Thymus (tissue), 11 donors: Measurements from ENCODE around the gene RPGR. TPM values are rescaled to one million over a fixed set of nuclear protein-coding genes. Genes with fewer than 3 reads are reported as not detected.

ENCODE experiments used
- DNase-seq, 9 donors: peaks; one replicate each; pipeline ENCODE4 v3.0.0-alpha.2; 2013; ENCODE audit warnings: low spot score in 9 of 9, low read depth in 6 of 9, missing footprints in 1 of 9
- H3K27ac ChIP-seq, 2 donors: one replicate each; pipeline ENCODE4 v1.5.1; 2013; ENCODE audit warnings: control low read depth in 1 of 2, low read depth in 1 of 2, low read length in 1 of 2, mild to moderate bottlenecking in 1 of 2, moderate library complexity in 1 of 2
- H3K27me3 ChIP-seq, 2 donors: one replicate each; pipeline ENCODE4 v1.5.1; 2013; ENCODE audit warnings: low read length in 1 of 2; ENCODE audit not compliant: control insufficient read depth in 2 of 2, insufficient read depth in 1 of 2
- H3K36me3 ChIP-seq, 2 donors: one replicate each; pipeline ENCODE4 v1.5.1; 2013; ENCODE audit warnings: low read length in 1 of 2, mild to moderate bottlenecking in 1 of 2, moderate library complexity in 1 of 2; ENCODE audit not compliant: control insufficient read depth in 2 of 2, insufficient read depth in 2 of 2
- H3K4me1 ChIP-seq, 2 donors: one replicate each; pipeline ENCODE4 v1.5.1; 2013; ENCODE audit warnings: low read length in 2 of 2; ENCODE audit not compliant: control insufficient read depth in 2 of 2, insufficient read depth in 2 of 2
- H3K4me3 ChIP-seq, 2 donors: one replicate each; pipeline ENCODE4 v1.5.1; 2013; ENCODE audit warnings: low read length in 2 of 2, control low read depth in 1 of 2, mild to moderate bottlenecking in 1 of 2
- H3K9me3 ChIP-seq, 2 donors: one replicate each; pipeline ENCODE4 v1.5.1; 2013; ENCODE audit warnings: low read length in 1 of 2, mild to moderate bottlenecking in 1 of 2; ENCODE audit not compliant: control insufficient read depth in 2 of 2, insufficient read depth in 1 of 2
- WGBS: extraction: QIAGEN DNeasy Blood & Tissue Kit; methylation state at CpG from one replicate; pipeline ENCODE4 v1.1.7; 2013; 5-methylcytosine and 5-hydroxymethylcytosine counted together
- polyA plus RNA-seq: library from polyadenylated mRNA; stranded (reverse); fragments of 200-250 nt; gene quantifications from one replicate; pipeline ENCODE4 v1.2.3, GENCODE V29; 2013
- total RNA-seq: library from RNA; stranded (reverse); fragments of 120-200 nt; gene quantifications from one replicate; pipeline ENCODE4 v1.2.4, GENCODE V29; 2013
- donor health status: healthy.

The RPGR gene
- total and polyA plus RNA-seq, 2 donors, result 6.9 to 35.2 TPM

- WGBS, result 78% methylated on average over 10 of the region's 10 CpGs
- no peak for DNase-seq
- H3K27ac ChIP-seq, result no peak overlapping the region
- no peaks in the 10 kb centered on the region for H3K36me3 ChIP-seq
- H3K4me1 ChIP-seq, result no peaks in the 10 kb centered on the region
- no peaks in the 10 kb centered on the region for H3K9me3 ChIP-seq
- no peak overlapping the region for H3K4me3 ChIP-seq
- peaks cover 3 to 41% of the 10 kb centered on the region in 2 donors for H3K27me3 ChIP-seq
Observed at GRCh38 chrX:38221391-38221929, 105.8 kb downstream of the RPGR start.

GRCh38 chrX:38220415-38221390 lies 106.6 kb downstream of the RPGR start, which contains the start of gene SRPX:
TSS of gene SRPX (minus strand) at chrX:38220871. CDS start at chrX:38220792, 79 bp downstream.
- Histone ChIP-seq H3K36me3 (no peaks in the 10 kb centered on the region), H3K4me3 (no peak within 1 kb of the TSS), H3K27ac (no peak within 1 kb of the TSS), H3K4me1 (no peaks in the 10 kb centered on the region), H3K9me3 (no peaks in the 10 kb centered on the region), H3K27me3 (peaks cover 3 to 41% of the 10 kb centered on the region in 2 donors)
- 5% methylated on average over 75 of the region's 76 CpGs for WGBS
- DNase-seq, result no peak

- H3K27me3 ChIP-seq, result peaks cover 3 to 37% of the 10 kb centered on the region in 2 donors
- no peaks in the 10 kb centered on the region for H3K36me3 ChIP-seq
- H3K4me3 ChIP-seq, result no peak overlapping the region
- no peak overlapping the region for H3K27ac ChIP-seq
- no peaks in the 10 kb centered on the region for H3K4me1 ChIP-seq
- peak in 1 of 9 donors; percentile 16 for DNase-seq
- H3K9me3 ChIP-seq, result no peaks in the 10 kb centered on the region
- WGBS, result 2% methylated on average over 14 of the region's 14 CpGs
Observed at GRCh38 chrX:38220024-38220414, 107.3 kb downstream of the RPGR start.

Other genes starting within 250 kb of the RPGR start
- gene SRPX, start 106.6 kb downstream of the RPGR start, total RNA-seq, result 11.1 TPM
- gene SRPX, start 106.6 kb downstream of the RPGR start, polyA plus RNA-seq, result 108 TPM
- gene OTC, start 25.1 kb upstream of the RPGR start, total RNA-seq, result 0.05 TPM
- gene OTC, start 25.1 kb upstream of the RPGR start, polyA plus RNA-seq, result 0.11 TPM
- gene TSPAN7, start 234.0 kb upstream of the RPGR start, total RNA-seq, result 6.3 TPM
- 24.3 TPM for gene TSPAN7, start 234.0 kb upstream of the RPGR start, polyA plus RNA-seq